ELR (cell line): ENCODE results near the gene SHISA5.
"Not testable (repeated sequence)": the region's sequence is repeated elsewhere in the genome, so short reads cannot be mapped to it uniquely, and the experiment has no call there.

Experiments used
- DNase-seq: peaks from one replicate; pipeline ENCODE4 v3.0.0-alpha.2; 2015; ENCODE audit warnings: low read depth

Gene SHISA5

DNA sequence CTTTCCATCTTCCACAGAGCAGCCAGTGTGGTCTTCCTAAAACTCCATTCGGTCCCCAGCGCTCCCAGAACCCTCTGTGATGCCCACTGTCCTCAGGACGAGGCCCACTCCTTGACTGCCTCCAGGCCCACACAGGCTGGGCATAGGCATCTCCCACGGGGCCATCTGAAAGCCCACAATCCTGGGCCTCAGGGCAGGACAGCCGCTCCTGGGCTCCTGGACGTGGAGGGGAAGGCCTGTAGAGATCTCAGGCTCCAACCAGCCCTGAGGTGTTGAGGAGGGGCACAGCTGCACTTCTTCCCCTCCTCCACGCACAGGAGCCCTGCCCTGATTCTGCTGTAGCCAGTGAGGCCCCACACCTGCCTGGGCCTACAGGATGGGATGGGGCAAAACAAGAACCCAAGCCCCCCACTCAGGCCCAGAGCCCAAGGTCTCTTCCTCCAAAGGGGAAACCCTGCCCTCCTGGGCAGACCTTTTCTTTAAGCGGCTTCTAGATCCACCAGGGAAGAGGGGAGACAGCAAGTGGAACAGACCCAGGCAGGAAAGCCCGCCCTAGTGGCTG lies 25.9 kb downstream of the SHISA5 start:
- DNase-seq, result no peak

DNA sequence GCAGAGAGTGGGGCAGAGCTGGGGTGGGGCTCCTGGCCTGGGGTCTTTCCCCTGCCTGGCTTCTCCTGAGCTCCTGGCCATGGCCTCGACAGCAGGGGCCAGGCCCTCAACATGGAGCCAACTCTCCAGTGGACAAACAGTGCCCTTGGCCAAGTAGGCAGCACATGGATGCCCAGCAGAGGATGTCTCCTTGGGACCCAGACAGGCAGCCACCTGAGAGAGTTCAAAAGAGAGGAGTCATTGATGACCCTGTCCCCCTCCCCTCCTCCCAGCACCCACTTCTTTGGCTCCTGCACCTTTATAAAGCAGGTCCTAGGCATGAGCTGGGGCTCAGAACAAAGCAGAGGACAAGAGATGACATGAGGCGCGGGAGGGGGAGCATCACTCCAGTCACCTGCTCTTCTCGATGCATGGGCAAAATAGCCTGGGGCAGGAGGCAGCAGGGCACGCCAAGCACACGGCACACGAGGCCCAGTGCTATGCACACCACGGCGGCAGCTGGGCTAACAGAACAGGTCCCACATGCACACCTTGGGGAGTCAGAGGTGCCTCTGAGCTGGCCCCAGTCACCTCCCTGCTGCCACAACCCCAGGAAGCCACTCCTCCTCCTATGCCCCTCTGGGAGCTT lies 27.4 kb downstream of the SHISA5 start:
- no peak for DNase-seq

DNA sequence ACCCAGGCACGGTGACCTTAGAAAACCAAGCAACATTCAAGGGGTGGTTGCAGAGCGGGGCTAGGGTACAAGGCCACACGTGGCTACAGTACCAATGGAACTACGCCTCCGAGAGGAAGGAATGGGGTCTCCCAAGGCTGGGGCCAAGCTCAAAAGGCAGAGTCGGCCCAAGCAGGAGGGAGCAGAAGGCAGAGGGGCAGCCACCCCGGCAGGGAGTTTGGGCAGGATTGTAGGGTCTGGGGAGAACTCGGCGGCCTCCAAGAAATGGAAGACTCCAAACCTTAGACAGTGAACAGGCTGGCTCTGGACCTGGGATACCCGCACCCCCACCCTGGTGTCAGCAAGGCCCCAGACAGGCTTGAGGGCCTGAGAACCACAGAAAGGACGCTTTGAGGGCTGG lies 28.8 kb downstream of the SHISA5 start:
- DNase-seq, result no peak

DNA sequence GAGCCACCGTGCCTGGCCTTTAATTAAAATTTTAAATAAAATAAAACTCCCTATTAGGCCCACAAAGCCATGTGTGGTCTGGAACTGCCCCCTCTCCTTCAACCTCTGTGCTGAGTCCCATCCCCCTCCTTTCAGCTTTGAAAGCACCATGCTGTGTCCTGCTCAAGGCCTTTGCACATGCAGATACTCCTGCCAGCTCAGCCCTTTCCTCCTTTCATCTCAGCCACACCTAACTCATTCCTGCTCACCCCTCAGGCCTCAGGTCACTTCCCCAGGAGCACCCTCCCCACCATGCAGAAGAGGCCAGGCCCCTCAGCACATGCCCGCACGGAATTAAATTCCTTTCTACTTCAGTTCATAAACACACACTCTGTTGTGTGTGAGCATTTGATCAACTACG lies 29.4 kb downstream of the SHISA5 start:
- DNase-seq, result no peak

DNA sequence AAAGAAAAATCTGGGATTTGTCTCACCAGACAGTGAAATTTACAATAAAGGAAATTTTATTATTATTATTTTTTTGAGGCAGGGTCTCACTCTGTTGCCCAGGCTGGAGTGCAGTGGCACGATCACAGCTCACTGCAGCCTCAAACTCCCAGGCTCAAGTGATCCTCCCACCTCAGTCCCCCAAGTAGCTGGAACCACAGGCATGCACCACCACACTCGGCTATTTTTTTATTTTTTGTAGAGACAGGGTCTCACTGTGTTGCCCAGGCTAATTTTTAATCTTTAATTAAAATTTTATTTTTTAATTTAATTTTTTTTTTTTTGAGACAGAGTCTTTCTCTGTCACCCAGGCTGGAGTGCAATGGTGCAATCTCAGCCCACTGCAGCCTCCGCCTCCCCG lies 29.9 kb downstream of the SHISA5 start:
- not testable (repeated sequence) for DNase-seq

DNA sequence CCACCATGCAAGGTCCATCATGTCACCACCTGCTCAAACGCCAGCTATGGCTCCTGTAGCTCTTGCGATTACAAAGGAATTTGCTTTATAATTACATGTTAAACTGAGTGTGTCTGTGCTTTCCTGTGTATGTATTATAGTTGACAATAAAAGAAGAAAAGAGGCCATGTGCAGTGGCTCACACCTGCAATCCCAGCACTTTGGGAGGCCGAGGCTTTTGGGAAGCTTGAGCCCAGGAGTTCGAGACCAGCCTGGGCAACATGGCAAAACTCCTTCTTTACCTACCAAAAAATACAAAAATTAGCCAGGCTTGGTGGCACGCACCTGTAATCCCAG lies 30.4 kb downstream of the SHISA5 start:
- no peak for DNase-seq

DNA sequence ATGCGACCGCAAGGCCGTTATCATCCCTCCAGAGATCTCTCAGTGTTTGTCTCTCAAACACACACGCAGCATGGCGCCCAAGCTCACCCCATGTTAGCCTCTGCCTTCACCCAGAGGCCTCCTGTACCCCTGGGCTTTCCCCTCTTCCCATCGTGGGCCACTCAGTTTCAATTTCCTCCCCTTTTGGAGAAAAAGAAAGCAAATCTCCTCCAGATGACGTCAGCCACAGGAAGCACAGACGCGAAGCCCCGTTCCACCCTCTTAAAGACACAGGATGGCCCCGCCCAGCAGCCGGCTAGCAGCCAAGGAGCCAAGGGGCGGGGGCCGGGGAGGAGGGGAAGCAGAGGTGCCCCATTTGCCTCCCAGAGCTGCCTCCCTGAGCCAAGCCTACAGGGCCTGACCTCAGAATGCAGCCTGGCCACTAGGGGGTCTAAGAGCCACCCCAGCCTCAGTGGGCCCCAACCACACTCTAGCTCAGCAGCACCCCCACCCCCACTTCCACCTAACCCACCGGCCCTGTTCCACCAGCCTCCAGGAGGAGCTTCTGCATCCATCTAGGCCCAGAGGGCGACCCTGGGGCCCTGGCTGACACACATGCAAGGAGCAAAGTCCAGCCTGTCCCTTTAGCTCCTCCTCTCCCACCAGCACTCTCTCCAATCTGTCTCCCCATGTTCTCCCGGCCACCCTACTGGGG lies 30.9 kb downstream of the SHISA5 start:
- DNase-seq, result peak; percentile 97

DNA sequence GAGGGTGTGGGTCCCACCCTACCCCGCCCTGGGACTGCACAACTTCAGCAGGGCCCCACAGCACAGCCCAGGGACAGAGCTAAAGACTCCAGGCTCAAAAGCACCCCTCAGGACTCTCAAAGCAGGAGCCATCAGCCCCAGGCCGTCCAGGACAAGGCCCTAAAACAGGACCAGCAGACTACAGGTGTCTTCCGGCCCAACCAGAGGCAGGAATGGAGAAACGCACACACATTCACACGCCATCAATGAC lies 31.4 kb downstream of the SHISA5 start:
- DNase-seq, result no peak

DNA sequence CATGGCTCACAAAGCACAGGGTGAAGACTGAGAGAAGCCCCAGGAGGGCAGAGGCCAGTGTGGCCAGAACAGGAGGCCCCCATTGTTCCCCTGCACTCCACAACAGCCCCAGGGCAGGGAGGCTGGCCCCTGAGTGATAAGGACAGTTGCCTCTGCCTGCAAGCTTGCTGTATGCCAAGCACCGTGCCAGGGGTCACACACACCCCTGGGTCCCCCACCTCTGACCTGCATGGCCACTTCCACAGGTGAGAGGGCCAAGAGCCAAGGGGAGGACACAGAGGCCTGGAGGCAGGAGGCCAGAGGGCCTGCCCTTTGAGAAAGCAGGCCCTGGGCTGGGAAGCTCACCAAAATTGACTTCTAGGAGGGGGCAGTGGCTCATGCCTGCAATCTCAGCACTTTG lies 33.7 kb downstream of the SHISA5 start:
- DNase-seq, result no peak

DNA sequence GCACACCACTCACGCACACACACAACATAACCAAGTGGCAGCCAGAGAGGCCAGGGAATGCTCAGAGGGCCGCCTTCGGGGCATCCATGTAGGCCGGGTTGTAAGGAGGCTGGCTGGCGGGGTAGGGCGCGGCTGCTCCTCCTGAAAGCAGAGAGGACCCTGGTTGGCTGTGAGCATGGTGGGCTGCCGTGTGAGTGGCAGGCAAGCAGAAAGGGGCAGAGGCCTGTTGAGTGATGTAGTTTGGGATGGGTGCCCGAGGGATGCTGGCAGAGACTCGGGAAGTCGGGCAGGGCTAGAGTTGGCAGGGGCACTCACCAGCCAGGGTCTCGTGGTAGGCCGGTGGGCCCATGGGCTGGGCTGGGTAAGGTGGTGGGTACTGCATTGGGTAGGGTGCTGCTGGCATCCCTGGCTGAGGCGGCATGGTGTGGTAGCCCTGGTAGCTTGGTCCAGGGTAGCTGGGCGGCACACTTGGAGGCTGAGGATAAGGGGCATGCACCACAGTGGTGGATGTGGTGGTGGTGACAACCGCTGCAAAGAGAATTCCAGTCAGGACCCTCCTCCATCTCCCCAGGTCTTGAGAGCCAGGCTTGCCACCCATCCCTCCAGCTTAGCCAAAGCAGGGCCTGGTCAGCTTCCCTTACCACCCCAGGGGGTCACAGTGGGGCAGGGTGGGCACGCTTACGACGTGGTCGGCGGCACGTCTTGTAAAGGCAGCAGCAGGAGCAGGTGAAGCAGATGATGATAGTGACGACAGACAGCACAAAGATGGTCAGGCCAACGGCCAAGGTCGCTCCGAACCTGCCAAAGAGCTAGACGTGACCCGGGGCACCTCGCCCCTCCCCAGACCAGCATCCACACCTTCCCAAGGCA lies 34.7 kb downstream of the SHISA5 start:
- no peak for DNase-seq

DNA sequence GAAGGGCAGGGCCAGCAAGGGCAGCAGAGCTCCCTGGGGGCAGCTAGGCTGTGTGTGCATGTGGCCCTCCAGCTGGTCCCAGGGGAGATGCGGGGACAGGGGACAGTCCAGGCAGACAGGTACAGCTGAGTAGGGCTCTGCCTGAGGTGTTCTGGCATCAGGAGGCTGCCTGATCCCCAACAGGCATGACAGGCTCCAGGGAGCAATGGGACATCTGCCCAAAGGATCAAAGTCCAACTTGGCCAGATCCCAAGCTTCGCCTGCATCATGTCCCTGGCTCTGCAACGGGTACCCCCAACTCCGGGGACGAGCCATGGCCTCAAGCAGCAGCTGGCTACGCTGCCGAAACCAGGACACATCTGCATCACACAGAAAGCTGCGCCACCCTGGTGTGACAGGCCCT lies 35.6 kb downstream of the SHISA5 start:
- DNase-seq, result no peak

DNA sequence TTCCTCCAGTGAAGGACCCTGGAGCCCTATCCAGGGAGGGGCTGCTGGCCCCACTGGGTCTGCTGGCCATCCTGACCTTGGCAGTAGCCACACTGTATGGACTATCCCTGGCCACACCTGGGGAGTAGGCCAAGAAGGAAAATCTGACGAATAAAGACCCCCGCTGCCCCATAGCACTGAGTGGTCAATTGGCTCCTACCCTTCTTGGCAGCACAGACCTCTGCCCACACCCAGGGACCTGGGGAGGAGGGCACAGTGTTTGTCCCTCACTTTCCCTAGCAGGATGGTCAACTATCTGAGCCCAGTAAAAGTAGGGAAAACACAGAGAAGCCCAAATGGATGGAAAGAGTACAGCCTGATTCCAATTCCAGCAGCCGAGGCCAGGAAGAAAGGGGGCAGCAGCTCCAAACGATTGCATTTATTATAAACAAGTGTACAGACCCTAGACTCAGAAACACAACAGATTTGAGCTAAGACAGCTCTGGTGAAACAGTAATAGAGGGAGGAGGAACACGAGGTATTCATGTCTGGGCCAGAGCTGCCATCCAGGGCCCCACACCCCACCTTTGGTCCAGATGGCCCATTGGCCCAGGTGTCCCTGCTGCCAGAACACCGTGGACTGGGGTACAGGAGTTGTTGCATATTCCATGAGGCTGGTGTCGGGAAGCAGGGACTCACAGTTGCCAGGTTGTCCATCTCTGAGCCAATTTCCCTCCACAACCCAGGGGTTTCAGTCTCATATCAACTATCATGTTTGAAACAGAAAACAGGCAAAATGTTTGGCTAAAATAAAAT lies 36.3 kb downstream of the SHISA5 start:
- DNase-seq, result no peak

DNA sequence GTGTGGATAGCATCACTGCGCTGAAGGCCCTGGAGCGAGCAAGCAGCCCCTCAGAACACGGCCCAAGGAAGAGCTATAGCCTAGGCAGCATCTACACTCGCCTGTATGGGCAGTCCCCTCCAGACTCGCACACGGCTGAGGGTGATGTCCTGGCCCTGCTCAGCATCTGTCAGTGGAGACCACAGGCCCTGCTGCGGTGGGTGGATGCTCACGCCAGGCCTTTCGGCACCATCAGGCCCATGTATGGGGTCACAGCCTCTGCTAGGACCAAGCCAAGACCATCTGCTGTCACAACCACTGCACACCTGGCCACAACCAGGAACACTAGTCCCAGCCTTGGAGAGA lies 36.9 kb downstream of the SHISA5 start:
- DNase-seq, result no peak

DNA sequence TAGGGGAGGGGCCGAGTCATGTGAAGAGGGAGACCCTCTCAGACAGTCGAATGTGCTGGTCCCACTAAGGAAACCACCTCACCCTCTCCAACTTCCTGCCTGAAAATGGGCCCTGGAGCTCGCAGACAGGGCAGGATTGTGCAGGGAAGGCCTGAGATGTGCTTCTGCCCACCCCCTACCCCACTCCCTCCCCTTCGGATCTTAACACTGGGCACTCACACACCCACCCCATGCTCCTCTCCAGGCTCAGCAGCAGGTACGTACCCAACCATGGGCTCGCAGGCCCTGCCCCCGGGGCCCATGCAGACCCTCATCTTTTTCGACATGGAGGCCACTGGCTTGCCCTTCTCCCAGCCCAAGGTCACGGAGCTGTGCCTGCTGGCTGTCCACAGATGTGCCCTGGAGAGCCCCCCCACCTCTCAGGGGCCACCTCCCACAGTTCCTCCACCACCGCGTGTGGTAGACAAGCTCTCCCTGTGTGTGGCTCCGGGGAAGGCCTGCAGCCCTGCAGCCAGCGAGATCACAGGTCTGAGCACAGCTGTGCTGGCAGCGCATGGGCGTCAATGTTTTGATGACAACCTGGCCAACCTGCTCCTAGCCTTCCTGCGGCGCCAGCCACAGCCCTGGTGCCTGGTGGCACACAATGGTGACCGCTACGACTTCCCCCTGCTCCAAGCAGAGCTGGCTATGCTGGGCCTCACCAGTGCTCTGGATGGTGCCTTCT lies 37.4 kb downstream of the SHISA5 start:
- DNase-seq, result peak; percentile 16

DNA sequence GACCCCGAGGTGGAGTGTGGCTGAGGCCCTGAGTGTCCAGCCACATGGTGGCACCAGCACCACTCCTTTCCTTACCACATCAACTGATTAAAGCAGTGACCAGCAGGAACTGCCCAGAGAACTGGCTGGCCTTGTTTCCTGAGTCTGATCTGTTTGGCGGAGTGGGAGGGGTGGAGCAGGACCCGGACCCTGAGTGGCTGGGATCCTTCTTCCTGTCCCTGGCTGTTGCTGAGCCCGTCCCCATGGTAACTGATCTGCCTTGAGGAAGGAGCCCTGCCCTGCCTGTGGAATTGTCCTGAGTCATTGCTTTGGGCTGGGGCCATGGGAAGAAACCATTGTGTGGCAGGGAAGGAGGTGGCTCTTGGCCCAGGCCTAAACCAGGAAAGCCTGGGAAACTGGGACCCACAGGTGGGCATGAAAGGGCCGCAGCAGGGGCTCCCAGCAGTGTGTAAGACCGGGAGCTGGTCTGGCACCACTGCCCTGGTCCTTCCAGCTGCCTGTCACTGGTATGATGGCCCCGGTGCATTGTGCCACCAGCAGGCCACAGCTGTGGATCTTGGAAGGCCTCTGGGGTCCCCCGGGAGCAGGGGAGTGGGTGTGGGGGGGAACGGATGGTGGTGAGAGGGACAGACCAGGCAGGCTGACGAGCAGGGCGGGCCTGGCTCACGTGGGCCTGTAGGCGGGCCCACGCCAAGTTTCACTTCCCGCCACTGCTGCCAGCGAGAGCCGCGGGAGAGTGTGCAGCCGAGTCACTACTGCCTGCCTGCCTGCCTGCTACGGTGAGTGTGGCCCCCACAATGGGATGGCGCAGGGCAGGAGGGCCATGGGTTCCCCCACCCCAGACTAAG lies 38.2 kb downstream of the SHISA5 start:
- DNase-seq, result peak; percentile 99

DNA sequence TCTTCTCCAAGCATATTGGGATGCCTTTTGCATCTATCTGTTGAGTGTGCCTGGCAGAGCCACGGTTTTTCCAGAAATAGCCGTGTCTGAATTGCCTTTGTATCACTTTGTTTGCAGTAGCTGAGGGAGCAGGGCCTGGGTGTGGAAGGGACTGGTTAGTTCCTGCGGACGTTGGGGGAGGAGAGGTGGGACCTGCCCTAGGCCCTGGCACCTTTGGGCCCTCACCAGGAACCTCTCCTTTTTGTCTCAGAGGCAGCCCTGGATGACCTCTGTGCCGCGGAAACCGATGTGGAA lies 38.8 kb downstream of the SHISA5 start:
- no peak for DNase-seq

DNA sequence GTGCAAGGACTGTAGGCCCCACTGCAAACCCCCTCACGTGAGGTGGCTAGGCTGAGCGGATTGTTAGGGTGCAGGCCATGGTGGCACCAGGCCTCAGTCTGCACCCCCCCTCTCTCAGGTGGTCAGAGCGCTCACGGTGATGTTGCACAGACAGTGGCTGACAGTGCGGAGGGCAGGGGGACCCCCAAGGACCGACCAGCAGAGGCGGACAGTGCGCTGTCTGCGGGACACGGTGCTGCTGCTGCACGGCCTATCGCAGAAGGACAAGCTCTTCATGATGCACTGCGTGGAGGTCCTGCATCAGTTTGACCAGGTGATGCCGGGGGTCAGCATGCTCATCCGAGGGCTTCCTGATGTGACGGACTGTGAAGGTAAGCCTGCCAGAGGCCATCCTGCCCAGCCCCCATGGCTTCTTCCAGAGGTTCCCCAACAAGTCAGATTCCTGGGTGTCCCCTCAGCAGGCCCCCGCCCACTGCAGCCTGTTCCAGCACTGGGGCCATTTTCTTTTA lies 39.2 kb downstream of the SHISA5 start:
- DNase-seq, result no peak

DNA sequence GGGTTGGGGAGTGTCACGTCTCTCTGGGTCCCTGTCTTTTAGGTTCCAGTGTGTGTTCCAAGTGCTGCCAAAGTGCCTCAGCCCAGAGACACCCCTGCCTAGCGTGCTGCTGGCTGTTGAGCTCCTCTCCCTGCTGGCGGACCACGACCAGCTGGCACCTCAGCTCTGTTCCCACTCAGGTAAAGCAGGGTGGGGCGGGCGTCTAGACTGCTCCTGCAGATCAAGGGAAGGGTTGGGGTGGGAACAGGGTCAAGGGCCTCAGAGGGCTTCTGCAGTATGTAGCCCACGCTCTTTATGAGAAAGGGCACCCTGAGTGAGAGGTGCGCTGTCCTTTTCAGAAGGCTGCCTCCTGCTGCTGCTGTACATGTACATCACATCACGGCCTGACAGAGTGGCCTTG lies 40.3 kb downstream of the SHISA5 start:
- no peak for DNase-seq

DNA sequence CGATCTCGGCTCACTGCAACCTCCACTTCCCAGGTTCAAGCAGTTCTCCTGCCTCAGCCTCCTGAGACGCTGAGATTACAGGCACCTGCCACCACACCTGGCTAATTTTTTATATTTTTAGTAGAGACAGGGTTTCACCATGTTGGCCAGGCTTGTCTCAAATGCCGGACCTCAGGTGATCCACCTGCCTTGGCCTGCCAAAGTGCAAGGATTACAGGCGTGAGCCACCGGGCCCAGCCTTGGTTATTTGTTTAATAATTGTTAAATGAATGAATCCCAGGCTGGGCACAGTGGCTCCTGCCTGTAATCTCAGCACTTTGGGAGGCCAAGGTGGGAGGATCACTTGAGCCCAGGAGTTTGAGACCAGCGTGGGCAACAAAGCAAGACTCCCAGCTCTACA lies 42.2 kb downstream of the SHISA5 start:
- not testable (repeated sequence) for DNase-seq

DNA sequence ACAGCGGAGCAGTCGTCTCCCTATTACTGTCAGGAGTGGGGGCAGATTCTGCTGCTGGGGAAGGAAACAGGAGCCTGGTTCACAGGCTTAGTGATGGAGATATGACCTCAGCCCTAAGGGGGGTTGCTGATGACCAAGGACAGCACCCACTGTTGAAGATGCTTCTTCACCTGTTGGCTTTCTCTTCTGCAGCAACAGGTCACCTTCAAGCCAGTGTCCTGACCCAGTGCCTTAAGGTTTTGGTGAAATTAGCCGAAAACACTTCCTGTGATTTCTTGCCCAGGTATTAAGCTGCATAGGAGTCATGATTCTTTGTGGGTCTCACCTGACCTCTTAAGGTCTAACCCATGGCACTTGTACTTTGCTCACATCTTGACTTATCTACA lies 43.5 kb downstream of the SHISA5 start:
- DNase-seq, result no peak
